GM21825 (cell line): ENCODE data around the gene PROX1.

Experiments
- ATAC-seq: cut with Tn5 transposase; IDR thresholded peaks from one replicate; pipeline ENCODE4 v1.9.1; 2021; ENCODE audit warnings: mild to moderate bottlenecking, moderate library complexity; ENCODE audit not compliant: unreplicated experiment

The PROX1 gene

GRCh38 chr1:214018386-214019268 is 30.9 kb downstream of the PROX1 start:
- ATAC-seq: no peak

GRCh38 chr1:214019499-214019898 is 31.7 kb downstream of the PROX1 start:
- no peak for ATAC-seq

GRCh38 chr1:214021321-214021720 is 33.5 kb downstream of the PROX1 start:
- ATAC-seq: no peak

GRCh38 chr1:214022229-214022791 is 34.5 kb downstream of the PROX1 start:
- ATAC-seq: no peak

- ATAC-seq: no peak
These were observed 35.1 kb downstream of the PROX1 start for GRCh38 chr1:214022810-214023425.

GRCh38 chr1:214026985-214027384 is 39.2 kb downstream of the PROX1 start:
- ATAC-seq: no peak

GRCh38 chr1:214027498-214027897 is 39.7 kb downstream of the PROX1 start:
- ATAC-seq: no peak

- no peak for ATAC-seq
These were observed 40.3 kb downstream of the PROX1 start for GRCh38 chr1:214028095-214028494.

- no peak for ATAC-seq
These were observed 41.1 kb downstream of the PROX1 start for GRCh38 chr1:214028649-214029406.

GRCh38 chr1:214029796-214030195 is 42.0 kb downstream of the PROX1 start:
- no peak for ATAC-seq

GRCh38 chr1:214031267-214031650 is 43.5 kb downstream of the PROX1 start:
- no peak for ATAC-seq

GRCh38 chr1:214037468-214037867 is 49.7 kb downstream of the PROX1 start:
- no peak for ATAC-seq

GRCh38 chr1:214039394-214040018 is 51.7 kb downstream of the PROX1 start:
- ATAC-seq: no peak

GRCh38 chr1:214043167-214043566 is 55.4 kb downstream of the PROX1 start:
- ATAC-seq: no peak

- no peak for ATAC-seq
These were observed 56.9 kb downstream of the PROX1 start for GRCh38 chr1:214044438-214045214.

- no peak for ATAC-seq
These were observed 63.0 kb downstream of the PROX1 start for GRCh38 chr1:214050513-214051401.

GRCh38 chr1:214051786-214052185 is 64.0 kb downstream of the PROX1 start:
- no peak for ATAC-seq

GRCh38 chr1:214058076-214058475 is 70.3 kb downstream of the PROX1 start:
- ATAC-seq: no peak

- ATAC-seq: no peak
These were observed 78.4 kb downstream of the PROX1 start for GRCh38 chr1:214066190-214066589.
